K562 (cell line): ENCODE data around the gene OR51B2. TPM values are rescaled to one million over a fixed set of nuclear protein-coding genes. Genes with fewer than 3 reads are reported as not detected.

Experiments
- ARID1B ChIP-seq: fragments of 450-650 bp; IDR thresholded peaks from 2 replicates; pipeline ENCODE4 v1.6.1; 2016; ENCODE audit warnings: antibody characterized with exemption, mild to moderate bottlenecking, inconsistent platforms
- ASH1L ChIP-seq: fragments of 450-650 bp; IDR thresholded peaks from 2 replicates; pipeline ENCODE4 v1.6.1; 2018; ENCODE audit warnings: borderline replicate concordance, mild to moderate bottlenecking, low read depth; ENCODE audit not compliant: partially characterized antibody
- CCAR2 ChIP-seq: fragments of 200-400 bp; formaldehyde crosslinking; IDR thresholded peaks from 2 replicates; pipeline ENCODE4 v1.6.1; 2017; ENCODE audit warnings: mild to moderate bottlenecking, low read depth, low read length
- ERF ChIP-seq: fragments of 450-650 bp; formaldehyde crosslinking; IDR thresholded peaks from 2 replicates; pipeline ENCODE4 v1.4.0; 2020; ENCODE audit warnings: mild to moderate bottlenecking, mixed read lengths
- ETS1 ChIP-seq: conservative IDR thresholded peaks from 2 replicates; pipeline ENCODE4 v1.6.1; 2011; ENCODE audit warnings: low read depth, mild to moderate bottlenecking, low read length; ENCODE audit not compliant: control insufficient read depth
- MAX ChIP-seq: sonication (generic); formaldehyde crosslinking; IDR thresholded peaks from 2 replicates; pipeline ENCODE4 v1.9.0; 2022; ENCODE audit warnings: mild to moderate bottlenecking, missing genetic modification reagents
- MIER1 ChIP-seq: fragments of 450-650 bp; IDR thresholded peaks from 2 replicates; pipeline ENCODE4 v1.6.1; 2016; ENCODE audit warnings: antibody characterized with exemption, mild to moderate bottlenecking, low read depth
- MYNN ChIP-seq, 2 experiments: sonication (generic); formaldehyde crosslinking in 1 of 2; IDR thresholded peaks; 2 replicates each; pipeline versions ENCODE4 v1.5.0 to v1.6.1; 2016 to 2020; ENCODE audit warnings: antibody characterized with exemption in 1 of 2, missing genetic modification reagents in 1 of 2
- SRF ChIP-seq, 2 experiments: fragments of 250-450, 450-650 bp in 1 of 2; sonication (Bioruptor Pico) in 1 of 2; sonication (generic) in 1 of 2; formaldehyde crosslinking; IDR thresholded peaks; 2 replicates each; pipeline versions ENCODE4 v1.5.0 to v1.5.1; 2020 to 2022; ENCODE audit warnings: mild to moderate bottlenecking in 1 of 2, missing genetic modification reagents in 1 of 2
- TARDBP ChIP-seq: fragments of 450-650 bp; IDR thresholded peaks from 2 replicates; pipeline ENCODE4 v1.6.1; 2016
- TCF3 ChIP-seq: sonication (generic); formaldehyde crosslinking; IDR thresholded peaks from 2 replicates; pipeline ENCODE4 v1.4.0; 2020; ENCODE audit warnings: mild to moderate bottlenecking, missing genetic modification reagents
- ZBTB1 ChIP-seq: sonication (generic); formaldehyde crosslinking; IDR thresholded peaks from 2 replicates; pipeline ENCODE4 v1.8.1; 2023; ENCODE audit warnings: missing genetic modification reagents, low read depth, mild to moderate bottlenecking, borderline replicate concordance
- ZBTB34 ChIP-seq: fragments of 250-450 bp; sonication (Bioruptor Pico); IDR thresholded peaks from 2 replicates; pipeline ENCODE4 v1.8.0; 2021; ENCODE audit warnings: mild to moderate bottlenecking, moderate library complexity
- ZNF253 ChIP-seq: fragments of 250-450 bp; sonication (Bioruptor Pico); conservative IDR thresholded peaks from 2 replicates; pipeline ENCODE4 v1.6.1; 2021; ENCODE audit warnings: mild to moderate bottlenecking
- ZNF79 ChIP-seq: fragments of 250-450 bp; sonication (Bioruptor Pico); IDR thresholded peaks from 2 replicates; pipeline ENCODE4 v1.4.0; 2020; ENCODE audit warnings: low read depth, mild to moderate bottlenecking, moderate library complexity
- polyA plus RNA-seq, 8 experiments: library from polyadenylated mRNA; depleted of rRNA in 4 of 8; stranded (reverse) in 5 of 8; unstranded in 3 of 8; fragments of >200 nt; fragmentation: Nextera tagmentation in 2 of 8; fragmentation: Illumina TruSeq in 1 of 8; extraction: Ambion mirVana in 2 of 8; extraction: Trizol in 1 of 8; gene quantifications; 2 replicates each; pipeline versions ENCODE4 v1.2.1 to v1.2.3, GENCODE V29; 2011 to 2014; ENCODE audit warnings: inconsistent platforms in 1 of 8, missing spikeins in 1 of 8
- total RNA-seq, 7 experiments: library from RNA; depleted of rRNA in 6 of 7; stranded (reverse); fragments of >200 nt in 6 of 7; fragmentation: Illumina TruSeq in 2 of 7; extraction: Trizol in 2 of 7; gene quantifications; 2 replicates each; pipeline versions ENCODE4 v1.2.1 to v1.2.3, GENCODE V29; 2011 to 2021; ENCODE audit warnings: low replicate concordance in 1 of 7
- TF ChIP-seq, protein P1 (sequence below): fragments of 450-650 bp; conservative IDR thresholded peaks from 2 replicates; pipeline ENCODE4 v1.6.1; 2016; ENCODE audit warnings: missing genetic modification characterization, low read depth, mild to moderate bottlenecking, control low read depth, missing compliant biosample characterization
- TF ChIP-seq, protein P2 (sequence below): sonication (generic); formaldehyde crosslinking; IDR thresholded peaks from 2 replicates; pipeline ENCODE4 v1.8.0; 2023; ENCODE audit warnings: mild to moderate bottlenecking, missing genetic modification reagents

OR51B2 gene
- total and polyA plus RNA-seq, 9 of the 15 experiments (the other 6 are each of a cell fraction or from before 2014, with no cell fraction given): 0.38 to 6.6 (median 4.0) TPM

DNA sequence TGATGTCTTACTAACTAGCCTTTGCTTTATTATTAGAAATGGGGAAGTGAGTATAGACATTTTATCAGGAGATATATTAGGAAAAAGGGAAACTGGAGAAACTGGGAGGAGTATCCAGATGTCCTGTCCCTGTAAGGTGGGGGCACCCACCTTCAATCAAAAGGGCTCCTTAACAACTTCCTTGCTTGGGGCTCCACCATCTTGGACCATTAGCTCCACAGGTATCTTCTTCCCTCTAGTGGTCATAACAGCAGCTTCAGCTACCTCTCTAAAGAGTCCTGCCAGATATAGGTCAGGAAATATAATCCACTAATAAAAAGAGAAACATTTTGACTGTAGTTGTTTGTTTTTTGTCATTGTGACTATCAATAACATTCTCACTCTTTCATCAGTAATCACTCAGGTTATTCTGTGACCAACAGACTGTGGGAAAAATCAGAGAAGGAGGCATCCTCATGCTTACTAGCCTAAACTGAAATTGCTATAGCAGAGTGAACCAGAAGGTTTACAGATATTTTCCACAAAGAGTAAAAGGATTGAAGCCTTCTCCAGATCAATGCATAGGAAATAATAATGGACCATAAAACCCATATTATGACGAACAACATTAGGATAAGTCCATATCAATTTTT, 32.8 kb downstream of the OR51B2 start (continued):
- TF ChIP-seq ASH1L: no peak
- TF ChIP-seq TARDBP: no peak
- TF ChIP-seq ZNF79 (CRISPR knock-in tag): no peak
- TF ChIP-seq, protein P1, sequence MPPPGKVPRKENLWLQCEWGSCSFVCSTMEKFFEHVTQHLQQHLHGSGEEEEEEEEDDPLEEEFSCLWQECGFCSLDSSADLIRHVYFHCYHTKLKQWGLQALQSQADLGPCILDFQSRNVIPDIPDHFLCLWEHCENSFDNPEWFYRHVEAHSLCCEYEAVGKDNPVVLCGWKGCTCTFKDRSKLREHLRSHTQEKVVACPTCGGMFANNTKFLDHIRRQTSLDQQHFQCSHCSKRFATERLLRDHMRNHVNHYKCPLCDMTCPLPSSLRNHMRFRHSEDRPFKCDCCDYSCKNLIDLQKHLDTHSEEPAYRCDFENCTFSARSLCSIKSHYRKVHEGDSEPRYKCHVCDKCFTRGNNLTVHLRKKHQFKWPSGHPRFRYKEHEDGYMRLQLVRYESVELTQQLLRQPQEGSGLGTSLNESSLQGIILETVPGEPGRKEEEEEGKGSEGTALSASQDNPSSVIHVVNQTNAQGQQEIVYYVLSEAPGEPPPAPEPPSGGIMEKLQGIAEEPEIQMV: no peak
- TF ChIP-seq ARID1B: no peak
- TF ChIP-seq TCF3 (CRISPR knock-in tag): 0 out of 2 replicates have a peak, but pooled peaks have one; percentile 16
- no peak for TF ChIP-seq MIER1
- TF ChIP-seq ZBTB34 (CRISPR knock-in tag): no peak
- TF ChIP-seq SRF (CRISPR knock-in tag; IDR thresholded peaks at IDR 0.05): no peak; a peak in 1 of 4 replicates
- no peak for TF ChIP-seq ERF (CRISPR knock-in tag)
- no peak for TF ChIP-seq ZNF253
- TF ChIP-seq, protein P2, sequence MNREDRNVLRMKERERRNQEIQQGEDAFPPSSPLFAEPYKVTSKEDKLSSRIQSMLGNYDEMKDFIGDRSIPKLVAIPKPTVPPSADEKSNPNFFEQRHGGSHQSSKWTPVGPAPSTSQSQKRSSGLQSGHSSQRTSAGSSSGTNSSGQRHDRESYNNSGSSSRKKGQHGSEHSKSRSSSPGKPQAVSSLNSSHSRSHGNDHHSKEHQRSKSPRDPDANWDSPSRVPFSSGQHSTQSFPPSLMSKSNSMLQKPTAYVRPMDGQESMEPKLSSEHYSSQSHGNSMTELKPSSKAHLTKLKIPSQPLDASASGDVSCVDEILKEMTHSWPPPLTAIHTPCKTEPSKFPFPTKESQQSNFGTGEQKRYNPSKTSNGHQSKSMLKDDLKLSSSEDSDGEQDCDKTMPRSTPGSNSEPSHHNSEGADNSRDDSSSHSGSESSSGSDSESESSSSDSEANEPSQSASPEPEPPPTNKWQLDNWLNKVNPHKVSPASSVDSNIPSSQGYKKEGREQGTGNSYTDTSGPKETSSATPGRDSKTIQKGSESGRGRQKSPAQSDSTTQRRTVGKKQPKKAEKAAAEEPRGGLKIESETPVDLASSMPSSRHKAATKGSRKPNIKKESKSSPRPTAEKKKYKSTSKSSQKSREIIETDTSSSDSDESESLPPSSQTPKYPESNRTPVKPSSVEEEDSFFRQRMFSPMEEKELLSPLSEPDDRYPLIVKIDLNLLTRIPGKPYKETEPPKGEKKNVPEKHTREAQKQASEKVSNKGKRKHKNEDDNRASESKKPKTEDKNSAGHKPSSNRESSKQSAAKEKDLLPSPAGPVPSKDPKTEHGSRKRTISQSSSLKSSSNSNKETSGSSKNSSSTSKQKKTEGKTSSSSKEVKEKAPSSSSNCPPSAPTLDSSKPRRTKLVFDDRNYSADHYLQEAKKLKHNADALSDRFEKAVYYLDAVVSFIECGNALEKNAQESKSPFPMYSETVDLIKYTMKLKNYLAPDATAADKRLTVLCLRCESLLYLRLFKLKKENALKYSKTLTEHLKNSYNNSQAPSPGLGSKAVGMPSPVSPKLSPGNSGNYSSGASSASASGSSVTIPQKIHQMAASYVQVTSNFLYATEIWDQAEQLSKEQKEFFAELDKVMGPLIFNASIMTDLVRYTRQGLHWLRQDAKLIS: no peak
- TF ChIP-seq ETS1: no peak
- no peak for TF ChIP-seq MAX (CRISPR knock-in tag)
- TF ChIP-seq MYNN (IDR thresholded peaks at IDR 0.05): no peak
- TF ChIP-seq MYNN (CRISPR knock-in tag; IDR thresholded peaks at IDR 0.05): no peak
- no peak for TF ChIP-seq ZBTB1
- no peak for TF ChIP-seq CCAR2
